Activated CD4-positive, CD25-positive, alpha-beta regulatory T cell treated with anti-CD3 and anti-CD28 coated beads, Interleukin-2, amount 50 U/mL, for 16 hours (primary cell): ENCODE measurements around the gene PARD3B.
"Not testable (repeated sequence)": the region's sequence is repeated elsewhere in the genome, so short reads cannot be mapped to it uniquely, and the experiment has no call there.

Source experiments
- DNase-seq: peaks from one replicate; pipeline ENCODE4 v3.0.0-alpha.2; 2020; ENCODE audit warnings: low read depth, low spot score

PARD3B gene

GRCh38 chr2:204542982-204543608, 2.2 kb upstream of the PARD3B start:
- no peak for DNase-seq

GRCh38 chr2:204545861-204546735, 823 bp downstream of the PARD3B start:
- no peak for DNase-seq

- DNase-seq, result no peak
Observed at GRCh38 chr2:204550751-204551511, 5.7 kb downstream of the PARD3B start.

DNA sequence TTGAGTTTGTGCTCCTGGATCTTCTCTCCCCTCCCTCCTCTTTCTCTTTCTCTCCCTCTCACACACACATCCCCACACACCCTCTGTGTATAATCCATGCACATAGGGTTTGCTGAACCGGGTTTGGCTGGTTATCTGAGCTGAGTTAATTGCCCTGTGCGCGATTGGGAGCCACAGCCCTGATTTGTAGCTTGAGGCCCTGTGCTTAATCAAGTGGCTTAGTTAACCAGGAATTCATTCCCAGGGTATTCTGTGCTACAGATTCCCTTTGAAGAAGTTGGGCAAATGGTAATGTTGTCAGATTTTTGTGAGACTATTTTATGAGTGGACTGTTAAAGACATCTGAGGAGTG, 6.2 kb downstream of the PARD3B start:
- DNase-seq, result no peak

- DNase-seq, result no peak
Observed at GRCh38 chr2:204557604-204558003, 12.3 kb downstream of the PARD3B start.

DNA sequence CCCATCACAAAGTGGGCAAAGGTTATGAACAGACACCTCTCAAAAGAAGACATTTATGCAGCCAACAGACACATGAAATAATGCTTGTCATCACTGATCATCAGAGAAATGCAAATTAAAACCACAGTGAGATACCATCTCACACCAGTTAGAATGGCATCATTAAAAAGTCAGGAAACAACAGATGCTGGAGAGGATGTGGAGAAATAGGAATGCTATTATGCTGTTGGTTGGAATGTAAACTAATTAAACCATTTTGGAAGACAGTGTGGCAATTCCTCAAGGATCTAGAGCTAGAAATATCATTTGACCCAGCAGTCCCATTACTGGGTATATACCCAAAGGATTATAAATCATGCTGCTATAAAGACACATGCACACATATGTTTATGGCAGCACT, 14.1 kb downstream of the PARD3B start:
- DNase-seq, result not testable (repeated sequence)

GRCh38 chr2:204560902-204561301, 15.6 kb downstream of the PARD3B start:
- no peak for DNase-seq

GRCh38 chr2:204561771-204562170, 16.5 kb downstream of the PARD3B start:
- no peak for DNase-seq

- no peak for DNase-seq
Observed at GRCh38 chr2:204566439-204566838, 21.2 kb downstream of the PARD3B start.

- no peak for DNase-seq
Observed at GRCh38 chr2:204570421-204570820, 25.1 kb downstream of the PARD3B start.

DNA sequence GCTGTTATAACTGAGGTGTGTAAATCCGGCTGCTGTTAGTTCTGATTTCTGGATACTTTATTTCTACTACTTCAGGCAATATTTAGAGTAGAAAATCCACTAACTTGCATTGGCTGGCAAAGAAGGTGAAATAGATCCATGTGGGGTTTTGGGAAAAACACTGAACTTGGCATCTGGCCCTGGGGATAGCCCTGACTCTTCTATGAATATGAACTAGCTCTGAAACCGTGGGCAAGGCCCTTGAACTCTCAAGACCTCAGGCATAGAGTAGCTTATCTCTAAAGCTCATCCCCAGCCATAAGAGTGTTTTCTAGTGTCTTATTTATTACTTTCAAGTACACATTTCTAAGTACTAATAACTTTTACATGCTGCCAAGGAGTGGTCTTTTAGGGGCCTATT, 25.8 kb downstream of the PARD3B start:
- no peak for DNase-seq

DNA sequence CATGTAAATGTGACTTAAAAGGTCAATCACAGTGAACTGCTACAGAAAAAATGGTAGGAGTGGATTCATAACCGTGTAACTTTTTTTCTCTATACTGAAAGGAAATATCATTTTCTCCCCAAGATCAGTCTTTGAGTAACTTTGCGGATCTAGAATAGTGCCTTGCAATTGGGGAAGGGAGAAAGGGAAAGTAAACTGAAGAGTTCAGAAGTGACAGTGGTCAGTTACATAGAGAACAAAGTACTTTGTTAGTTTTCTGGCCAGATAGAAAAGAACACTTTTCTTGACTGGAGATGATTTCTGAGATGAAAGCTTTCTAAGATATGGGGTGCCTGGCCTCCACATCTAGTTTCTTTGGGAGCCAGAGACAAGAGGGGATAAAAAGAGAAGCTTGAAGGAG, 26.6 kb downstream of the PARD3B start:
- DNase-seq, result no peak

- DNase-seq, result no peak
Observed at GRCh38 chr2:204573221-204573620, 27.9 kb downstream of the PARD3B start.

- no peak for DNase-seq
Observed at GRCh38 chr2:204574486-204574885, 29.2 kb downstream of the PARD3B start.

GRCh38 chr2:204575463-204575862, 30.2 kb downstream of the PARD3B start:
- no peak for DNase-seq

GRCh38 chr2:204576362-204576979, 31.2 kb downstream of the PARD3B start:
- DNase-seq, result no peak

GRCh38 chr2:204578928-204579598, 33.8 kb downstream of the PARD3B start:
- no peak for DNase-seq

GRCh38 chr2:204581946-204582345, 36.7 kb downstream of the PARD3B start:
- no peak for DNase-seq

- no peak for DNase-seq
Observed at GRCh38 chr2:204583773-204584172, 38.5 kb downstream of the PARD3B start.

DNA sequence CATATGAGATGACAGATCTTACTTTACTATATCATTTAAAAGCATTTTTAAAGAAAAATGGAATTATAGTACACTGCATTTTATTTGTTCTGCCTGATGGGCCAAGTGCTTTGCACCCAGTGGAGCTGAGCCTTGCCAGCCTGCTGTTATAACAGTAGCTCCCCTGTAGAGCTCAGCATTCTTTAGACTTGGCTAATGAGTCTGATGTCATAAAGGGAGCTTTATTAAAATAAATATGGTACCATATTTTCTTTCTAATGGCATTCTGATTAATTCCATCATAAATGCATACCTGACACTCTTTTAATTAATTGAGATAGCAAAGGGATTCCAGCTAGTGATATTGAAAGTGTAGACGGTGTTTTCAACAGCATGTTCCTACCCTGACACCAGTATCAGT, 40.7 kb downstream of the PARD3B start:
- no peak for DNase-seq

GRCh38 chr2:204586444-204587180, 41.3 kb downstream of the PARD3B start:
- DNase-seq, result no peak
